HG03378 (cell line): ENCODE measurements around the gene SIGLEC8.
"Not testable (repeated sequence)": the region's sequence is repeated elsewhere in the genome, so short reads cannot be mapped to it uniquely, and the experiment has no call there.

Source experiments
- ATAC-seq: cut with Tn5 transposase; IDR thresholded peaks from one replicate; pipeline ENCODE4 v1.9.1; 2021; ENCODE audit warnings: mild to moderate bottlenecking, moderate library complexity; ENCODE audit not compliant: unreplicated experiment

The SIGLEC8 gene

DNA sequence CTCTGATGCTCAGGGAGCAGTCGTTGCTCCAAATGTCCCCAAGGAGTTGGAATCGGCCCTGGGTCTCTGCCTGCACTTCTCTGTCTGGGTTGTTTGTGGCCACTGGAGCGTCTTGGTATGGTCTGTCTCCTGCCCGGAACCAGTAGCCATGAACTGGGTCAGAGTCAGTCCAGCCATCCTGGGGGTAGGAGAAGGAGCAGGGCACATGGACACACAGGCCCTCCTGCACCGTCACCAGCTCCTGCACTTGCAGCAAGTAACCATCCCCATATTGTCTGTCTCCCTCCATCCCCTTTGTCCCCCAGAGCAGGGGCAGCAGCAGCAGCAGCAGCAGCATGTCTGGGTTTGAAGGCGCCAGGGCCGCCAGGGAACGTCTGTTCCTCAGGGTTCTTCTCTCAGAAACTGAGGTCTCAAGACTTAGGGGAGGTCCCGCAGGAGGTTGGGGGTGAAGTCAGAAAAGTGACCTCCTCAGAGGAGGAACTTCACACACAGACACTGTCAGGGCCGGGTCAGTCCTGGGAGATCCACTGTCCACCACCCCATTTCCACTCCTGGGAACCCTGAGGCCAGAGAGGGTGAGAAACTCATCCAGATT lies at the start of gene SIGLEC8:
Gene SIGLEC8 (minus strand): TSS at position 404 of the 595 bp plus-strand sequence. CDS start 67 bp downstream, at position 337.
- no peak for ATAC-seq

DNA sequence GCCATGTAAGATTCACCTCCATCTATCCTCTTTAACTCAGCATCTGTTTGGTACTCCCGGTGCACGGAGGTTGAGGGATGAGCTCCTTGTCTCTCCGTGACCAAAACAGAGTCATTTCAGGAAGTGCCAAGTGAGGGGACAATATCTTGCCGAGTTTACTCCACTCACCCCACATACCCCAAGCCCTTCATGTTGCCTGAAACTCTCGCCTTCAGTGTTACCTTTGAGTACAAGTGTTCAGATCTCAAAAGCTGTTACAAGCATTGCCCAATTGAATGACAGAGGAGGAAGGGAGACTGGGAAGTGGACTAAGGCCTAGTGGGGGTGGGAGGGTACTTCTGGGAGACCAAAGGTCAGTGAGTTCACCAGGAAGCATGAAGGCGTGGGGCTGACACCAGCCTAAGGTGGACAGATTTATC lies 49.4 kb upstream of the SIGLEC8 start:
- no peak for ATAC-seq

DNA sequence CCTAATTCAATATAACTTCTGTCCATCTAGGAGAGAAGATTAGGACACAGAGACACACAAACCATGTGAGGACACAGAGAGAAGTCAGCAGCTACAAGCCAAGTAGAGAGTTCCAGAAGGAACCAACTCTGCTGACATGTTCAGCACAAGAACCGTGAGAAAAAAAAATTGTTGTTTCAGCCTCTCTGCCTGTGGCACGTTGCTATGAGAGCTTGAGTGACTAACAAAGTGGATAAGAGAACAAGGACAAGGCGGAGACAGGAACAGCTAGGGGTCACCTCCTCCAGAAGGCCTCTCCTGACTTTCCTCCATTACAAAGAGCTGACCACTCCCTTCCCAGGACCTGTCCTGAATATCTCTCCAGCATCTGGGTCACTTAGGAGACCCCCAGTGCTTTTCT lies 48.9 kb upstream of the SIGLEC8 start:
- ATAC-seq = no peak

DNA sequence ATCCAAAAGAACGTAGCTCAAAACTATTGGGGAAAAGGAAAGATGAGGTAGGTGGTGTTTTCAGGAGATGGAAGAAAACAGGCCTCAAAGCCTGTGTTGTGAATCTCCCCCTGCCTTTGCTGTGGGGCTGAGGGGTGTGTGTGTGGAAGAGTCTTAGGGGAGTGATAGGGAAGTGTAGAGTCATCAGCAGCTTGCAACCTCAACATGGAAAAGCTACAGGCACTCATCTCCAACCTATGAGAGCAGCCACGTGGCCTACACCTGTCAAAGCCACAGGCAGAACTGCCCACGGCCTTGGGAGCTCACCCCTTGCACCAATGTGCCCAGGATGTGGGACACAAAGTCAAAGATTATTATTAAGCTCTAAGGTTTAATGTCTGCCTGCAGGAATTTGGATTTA lies 47.6 kb upstream of the SIGLEC8 start:
- ATAC-seq = no peak

DNA sequence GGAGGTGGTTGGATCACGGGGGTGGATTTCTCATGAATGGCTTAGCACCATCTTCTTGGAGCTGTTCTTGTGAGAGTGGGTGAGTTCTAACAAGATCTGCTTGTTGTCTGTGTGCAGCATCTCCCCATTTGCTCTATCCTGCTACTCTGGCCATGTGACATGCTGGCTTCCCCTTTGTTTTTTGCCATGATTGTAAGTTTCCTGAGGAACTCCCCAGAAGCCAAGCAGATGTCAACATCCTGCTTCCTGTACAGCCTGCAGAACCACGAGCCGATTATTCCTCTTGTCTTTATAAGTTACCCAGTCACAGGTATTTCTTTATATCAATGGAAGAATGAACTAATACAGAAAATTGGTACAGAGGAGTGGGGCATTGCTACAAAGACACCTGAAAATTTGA lies 45.6 kb upstream of the SIGLEC8 start:
- ATAC-seq = no peak

DNA sequence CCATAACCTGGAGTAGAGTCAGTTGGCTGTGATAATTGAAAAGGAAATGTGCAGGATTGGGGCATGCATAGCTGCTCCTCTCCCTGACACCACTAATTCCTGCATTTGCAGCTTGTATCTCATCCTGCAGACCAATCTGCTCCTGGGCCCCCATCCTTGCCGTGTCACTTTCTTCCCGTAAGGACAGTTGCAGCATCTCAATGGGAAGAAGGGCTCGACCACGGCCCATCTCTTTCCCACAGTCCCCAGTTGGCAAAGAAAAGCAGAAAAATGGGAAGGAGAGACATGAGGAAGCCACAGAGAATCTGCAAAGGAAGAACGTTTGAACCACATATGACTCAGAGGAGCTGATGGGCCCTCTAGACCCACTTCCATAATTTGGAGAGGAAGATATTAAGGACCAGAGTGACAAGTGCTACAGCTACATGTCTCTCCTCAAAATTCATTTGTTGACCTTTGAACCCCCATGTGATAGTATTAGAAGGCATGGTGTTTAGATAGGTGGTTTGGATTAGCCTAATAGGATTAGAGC lies 45.1 kb upstream of the SIGLEC8 start:
- ATAC-seq = no peak

DNA sequence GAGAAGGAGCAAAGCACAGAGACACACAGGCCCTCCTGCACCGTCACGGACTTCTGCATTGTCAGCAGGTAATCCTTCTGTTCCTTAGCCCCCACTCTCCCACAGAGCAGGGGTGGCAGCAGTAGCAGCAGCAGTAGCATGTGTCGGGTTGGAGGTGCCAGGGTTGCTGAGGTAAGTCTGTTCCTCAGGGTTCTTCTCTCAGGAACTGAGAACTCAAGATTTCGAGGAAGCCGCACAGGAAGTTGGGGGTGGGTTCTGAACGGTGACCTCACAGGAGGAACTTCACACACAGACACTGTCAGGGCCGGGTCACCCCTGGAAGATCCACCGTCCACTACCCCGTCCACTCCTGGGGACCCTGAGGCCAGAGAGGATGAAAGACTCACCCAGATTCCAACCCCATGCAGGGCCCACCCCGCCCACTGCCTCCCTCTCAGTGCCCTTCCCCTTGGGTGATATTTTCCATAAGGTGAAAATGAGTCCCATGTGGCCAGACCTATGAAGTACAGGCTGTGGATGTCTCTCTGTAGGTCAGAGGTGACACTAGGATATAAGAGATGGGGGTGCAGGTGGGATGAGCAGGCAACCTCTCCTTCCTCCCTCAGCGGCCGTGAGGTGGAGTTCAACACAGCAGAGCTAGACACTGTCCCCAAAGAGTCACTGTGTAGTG lies 43.5 kb upstream of the SIGLEC8 start, which contains the start of gene SIGLEC12:
Gene SIGLEC12 (minus strand): TSS at position 207 of the 670 bp plus-strand sequence. CDS start 67 bp downstream, at position 140.
- no peak for ATAC-seq

DNA sequence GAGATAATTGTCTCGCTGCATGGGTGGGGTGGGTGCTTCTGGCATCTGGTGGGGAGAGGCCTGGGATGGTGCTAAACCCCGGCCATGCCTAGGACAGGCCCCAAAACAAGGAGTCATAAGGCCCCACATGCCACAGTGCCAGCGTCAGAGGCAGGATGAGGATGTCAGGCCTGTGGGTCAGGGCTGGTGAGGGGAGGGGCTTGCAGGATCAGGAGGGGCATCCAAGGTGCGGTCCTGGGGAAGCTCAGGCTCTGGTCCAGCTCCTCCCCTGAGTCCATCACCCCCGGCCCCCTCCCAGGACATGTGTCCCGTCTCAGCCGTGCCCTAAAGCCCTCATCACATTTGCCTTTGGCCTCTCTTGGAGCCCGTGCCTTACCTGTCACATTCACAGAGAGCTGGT lies 42.7 kb upstream of the SIGLEC8 start:
- not testable (repeated sequence) for ATAC-seq

DNA sequence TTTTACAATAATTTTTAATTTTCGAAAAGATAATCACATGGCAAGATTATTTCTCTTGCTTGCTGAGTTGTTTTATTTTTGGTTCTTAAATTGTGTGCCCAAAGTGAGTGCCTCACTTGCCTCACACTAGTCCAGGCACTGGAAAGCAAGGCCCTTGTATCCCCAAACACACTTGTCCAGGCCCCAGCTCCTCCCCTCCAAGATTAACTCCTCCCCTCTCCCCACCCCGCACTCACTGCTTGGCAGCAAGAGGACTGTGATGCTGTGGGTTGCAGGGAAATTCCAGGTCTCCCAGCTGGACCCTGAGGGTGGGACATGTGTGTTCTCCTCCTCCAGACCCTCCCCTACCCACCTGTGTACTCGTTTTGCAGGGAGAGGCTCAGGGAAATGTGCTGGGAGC lies 39.4 kb upstream of the SIGLEC8 start:
- ATAC-seq = no peak

DNA sequence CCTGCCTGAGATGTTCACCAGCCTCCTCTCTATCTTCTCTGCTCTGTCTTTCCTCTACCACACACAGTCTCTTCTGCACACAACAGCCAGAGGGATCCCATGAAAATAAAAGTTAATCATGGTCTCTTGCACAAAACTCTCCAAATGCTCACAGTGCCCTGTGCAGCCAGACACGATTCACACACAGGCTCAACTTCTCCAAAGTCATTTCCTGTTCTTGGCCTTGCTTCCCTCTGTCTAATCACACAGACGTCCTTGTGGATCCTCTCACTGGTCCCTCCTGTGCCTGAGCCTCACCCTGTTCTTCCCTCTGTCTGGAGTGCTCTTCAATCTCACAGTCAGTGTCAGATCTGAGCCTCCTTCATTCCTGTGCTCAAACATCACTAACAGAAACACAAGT lies 35.5 kb upstream of the SIGLEC8 start:
- no peak for ATAC-seq

DNA sequence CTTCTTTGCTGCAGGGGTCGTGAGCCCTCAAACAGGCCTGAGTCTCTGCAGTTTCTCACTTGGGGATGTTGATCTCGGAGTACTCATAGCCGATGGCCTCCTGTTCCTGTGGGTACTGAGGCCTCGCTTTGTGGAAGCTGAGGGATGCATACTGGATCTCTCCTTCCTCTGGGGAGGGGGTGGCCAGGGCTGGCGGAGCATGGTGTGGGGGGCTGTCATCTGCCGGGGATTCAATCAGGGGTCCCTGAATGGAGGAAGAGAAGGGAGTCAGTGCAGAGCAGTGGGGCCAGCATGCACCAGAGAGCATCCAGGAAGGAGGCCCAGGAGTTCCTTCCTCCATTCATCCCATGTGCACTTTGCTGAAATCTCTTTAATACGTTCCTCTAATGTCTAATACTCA lies 33.3 kb upstream of the SIGLEC8 start:
- ATAC-seq = no peak

DNA sequence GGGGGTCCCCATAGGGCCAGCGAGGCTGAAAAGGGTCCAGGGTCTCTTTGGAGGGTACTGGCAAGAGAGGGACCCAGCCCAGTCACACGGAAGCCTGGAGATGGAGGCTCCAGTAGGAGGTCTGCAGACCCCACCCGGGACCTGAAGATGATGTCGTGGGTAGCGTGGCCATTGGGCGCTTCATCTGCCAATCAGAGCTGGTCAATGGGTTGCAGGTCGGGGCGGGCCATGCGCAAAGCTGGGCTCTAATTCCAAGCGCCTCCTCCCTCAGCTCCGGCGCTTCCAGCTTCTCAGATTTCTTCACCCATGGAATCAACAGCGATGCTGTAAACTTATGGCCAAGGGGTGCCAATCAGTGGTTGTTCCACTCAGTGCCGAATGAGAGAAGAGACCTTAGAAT lies 32.4 kb upstream of the SIGLEC8 start:
- no peak for ATAC-seq

DNA sequence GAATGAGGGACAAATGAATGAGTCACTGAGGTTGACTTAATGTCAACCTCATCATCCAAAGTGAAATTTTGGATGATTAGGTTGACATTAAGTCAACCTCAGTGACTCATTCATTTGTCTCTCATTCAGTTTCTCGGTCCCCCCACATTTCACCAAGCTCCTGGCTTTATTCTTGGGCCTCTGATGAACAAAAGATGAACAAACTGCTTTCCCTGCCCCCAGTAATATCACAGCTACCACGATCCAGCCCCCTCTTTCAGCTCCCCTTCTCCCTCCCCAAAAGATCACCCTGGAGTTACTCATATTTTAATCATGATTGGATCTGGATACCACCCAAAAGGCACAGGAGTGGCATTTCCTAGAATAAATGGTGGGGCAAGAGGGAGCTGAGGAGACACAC lies 30.9 kb upstream of the SIGLEC8 start:
- ATAC-seq = no peak

DNA sequence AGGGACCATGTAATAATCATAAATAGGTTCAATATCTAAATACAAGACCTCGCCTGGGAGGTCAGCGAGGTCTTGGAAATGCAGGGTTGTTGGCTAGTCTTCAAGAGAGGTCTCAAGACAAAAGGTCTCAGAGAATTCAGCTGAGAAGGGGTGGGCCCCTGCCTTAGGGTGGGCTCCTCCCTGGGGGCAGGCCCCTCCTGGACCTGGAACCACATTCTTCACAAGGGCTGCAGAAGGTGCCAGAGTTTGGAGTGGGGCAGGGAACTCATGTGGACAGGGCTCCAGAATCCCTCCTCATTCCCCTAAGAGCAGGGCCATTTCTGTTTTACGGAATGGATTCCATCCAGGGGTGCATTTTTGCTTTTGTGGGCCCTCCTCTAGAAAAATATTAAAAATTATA lies 30.2 kb upstream of the SIGLEC8 start:
- ATAC-seq = no peak

DNA sequence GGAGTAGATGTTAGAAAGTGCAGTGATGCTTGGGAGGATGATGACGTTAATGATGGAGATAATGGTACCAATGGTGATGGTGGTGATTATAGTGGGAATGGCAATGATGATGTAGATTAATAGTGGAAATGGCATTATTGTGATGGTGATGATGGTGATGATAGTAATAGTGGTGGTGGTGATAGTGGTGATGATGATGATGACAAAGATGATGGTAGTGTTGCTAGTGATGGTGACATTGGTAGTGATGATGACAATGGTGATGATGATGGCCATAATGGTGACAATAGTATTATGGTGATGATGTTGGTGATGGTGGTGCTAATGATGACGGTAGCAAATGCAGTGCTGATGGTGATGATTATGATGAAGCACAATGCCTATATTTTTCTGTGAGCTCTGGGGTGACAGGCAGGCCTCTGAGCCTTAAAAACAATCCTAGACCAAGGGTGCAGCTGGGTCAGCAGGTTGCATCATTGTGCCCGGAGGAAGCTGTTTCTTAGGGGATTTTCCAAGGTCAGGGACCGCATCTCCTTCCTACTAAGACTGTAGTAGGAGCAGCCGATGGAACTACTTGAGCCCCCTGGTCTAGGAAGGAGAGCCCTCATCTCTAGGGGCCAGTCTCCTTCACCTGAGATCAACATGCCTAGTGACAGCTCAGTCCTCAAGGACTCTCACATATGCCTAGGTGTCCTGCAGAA lies 27.9 kb upstream of the SIGLEC8 start:
- no peak for ATAC-seq

DNA sequence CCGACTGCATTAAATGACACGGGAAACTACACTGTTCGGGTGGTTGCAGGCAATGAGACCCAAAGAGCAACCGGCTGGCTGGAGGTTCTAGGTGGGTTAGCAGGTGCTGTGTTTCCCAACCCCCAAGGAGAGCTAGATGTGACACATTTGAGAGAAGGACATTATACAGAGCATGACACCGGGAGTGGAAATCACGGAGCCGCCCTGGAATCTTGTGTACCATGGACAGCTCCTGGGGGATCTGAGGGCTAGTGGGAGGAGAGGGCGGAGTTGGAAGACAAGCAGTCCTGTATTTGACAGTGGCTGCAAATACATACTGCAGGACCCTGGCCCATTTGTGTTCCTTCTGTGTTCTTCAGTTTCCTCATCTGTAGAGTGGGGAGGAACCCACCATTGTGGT lies 22.3 kb upstream of the SIGLEC8 start:
- no peak for ATAC-seq

DNA sequence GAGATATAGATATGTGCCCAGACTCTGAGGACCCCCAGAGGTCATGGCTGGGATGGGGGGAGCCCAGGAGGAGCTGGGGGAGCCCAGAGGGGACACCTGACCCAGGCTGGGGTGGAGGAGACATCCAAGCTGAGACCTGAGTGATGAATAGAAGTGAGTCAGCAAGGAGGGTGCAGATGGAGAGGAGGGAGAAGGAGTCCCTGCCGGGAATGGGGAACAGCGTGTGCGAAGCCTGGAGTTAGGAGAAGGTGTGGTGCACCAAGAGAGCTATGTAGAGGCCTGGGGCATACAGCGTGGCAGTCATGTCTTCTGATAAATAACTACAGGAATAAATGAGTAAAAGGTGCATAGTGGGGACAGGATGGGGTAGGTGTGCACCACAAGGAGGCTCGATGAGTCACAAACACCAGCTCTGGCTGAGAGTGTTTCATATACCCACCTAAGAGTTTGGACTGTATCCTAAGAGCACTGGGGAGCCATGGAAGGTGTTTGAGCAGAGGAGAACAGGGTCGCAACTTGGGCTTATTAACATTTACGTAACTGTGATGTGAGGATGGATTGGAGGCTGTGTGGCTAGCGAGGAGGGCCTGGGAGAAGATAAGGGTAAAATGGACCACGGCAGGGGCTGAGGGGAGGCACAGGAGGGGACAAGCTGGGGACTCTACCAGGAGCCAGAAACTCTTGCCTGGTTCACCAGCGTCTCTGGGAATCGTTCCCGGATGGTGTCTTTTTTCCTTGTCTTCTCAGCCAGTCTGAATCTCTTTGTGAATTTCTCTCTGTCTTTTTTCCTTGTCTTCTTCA lies 21.5 kb upstream of the SIGLEC8 start:
- ATAC-seq = no peak

DNA sequence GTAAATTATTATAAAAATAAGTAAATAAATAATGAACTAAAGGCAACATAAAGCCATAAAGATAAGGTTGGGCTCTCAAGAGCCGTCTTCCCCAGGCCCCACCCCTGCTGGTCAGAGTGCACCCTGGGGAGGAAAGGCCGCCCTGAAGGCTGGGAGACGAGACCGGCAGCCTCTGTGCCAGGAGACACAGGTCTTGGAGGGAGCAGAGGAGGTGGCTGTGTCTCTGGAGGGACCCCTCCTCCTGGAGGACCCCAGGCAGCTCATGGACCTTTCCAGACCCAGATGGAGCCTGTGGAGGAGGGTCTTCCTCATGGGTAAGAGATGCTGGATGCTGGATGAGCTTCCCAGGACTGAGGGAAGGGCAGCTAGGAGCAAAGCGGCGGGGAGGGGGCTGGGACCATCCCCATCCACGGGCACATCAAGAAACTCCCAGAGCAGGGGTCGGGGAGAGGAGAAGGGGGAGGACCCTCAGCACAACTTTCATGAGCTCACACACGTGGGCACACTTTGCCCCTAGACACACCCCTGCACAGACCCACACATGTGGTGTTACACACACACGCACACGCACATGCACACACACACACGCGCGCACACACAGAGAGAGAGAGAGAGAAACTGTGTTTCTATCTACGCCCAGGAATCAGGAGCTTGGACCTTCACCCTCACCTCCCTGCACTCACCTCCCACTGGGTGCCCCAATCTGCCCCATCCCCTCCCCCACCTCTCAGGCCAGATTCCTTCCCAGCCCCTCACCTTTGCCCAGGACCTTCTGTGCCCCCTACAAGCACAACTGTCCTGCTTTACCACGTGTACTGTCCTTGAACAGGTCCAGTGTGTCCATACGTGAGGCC lies 20.4 kb upstream of the SIGLEC8 start, which contains the start of gene CEACAM18:
Gene CEACAM18 (plus strand): TSS at position 159 of the 854 bp plus-strand sequence.
- ATAC-seq = no peak

DNA sequence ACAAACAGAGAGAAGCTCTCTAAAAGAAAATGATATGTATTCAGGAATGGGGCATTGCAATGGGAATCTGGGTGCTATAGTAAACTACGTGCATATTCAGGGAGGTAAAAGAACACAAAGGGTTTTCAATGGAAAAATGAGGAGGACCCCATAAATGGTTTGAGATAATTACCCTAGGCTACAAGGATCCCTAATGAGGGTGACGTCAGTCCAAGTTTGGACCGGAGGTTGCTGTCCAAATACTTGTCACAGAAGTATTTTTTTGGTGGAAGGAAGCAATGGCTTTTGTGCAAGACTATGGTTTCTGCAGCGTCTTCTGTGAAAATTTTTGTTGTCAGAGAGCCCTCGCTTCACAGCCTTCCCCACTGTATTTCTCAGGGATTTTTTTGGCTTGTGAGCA lies 19.1 kb upstream of the SIGLEC8 start:
- ATAC-seq = no peak

DNA sequence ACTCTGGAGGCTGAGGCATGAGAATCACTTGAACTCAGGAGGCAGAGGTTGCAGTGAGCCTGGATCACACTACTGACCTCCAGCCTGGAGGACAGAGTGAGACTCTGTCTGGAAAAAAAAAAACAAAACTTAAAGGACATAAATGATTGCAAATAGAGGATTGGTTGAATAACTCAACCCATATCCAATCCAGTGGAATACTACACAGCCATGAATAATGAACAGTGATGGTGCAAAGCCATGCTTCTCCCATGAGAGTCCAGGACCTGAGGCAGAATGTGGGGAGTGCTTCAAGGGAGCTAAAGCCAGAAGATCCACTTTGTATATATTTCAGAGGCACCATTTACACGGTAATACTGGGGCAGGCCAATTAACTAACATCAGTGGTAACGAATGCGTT lies 17.9 kb upstream of the SIGLEC8 start:
- ATAC-seq = no peak
